ENCODE measurements around the gene PRG2. TPM values are rescaled to one million over a fixed set of nuclear protein-coding genes. Genes with fewer than 3 reads are reported as not detected.
"Not testable (repeated sequence)": the region's sequence is repeated elsewhere in the genome, so short reads cannot be mapped to it uniquely, and the experiment has no call there.

The PRG2 gene
- total RNA-seq, 2 experiments from 2014 or later, result 1.1 TPM; not detected in 1

- no peak overlapping the region for H3K4me2 ChIP-seq (ENCODE audit: low read length)
- H3K9me2 ChIP-seq (ENCODE audit: insufficient read depth, low read length), result no peaks in the 10 kb centered on the region
- POLR2A ChIA-PET, result interaction anchor here (1.2 kb wide), 1 partner anchor 373 kb away, joined by 3 read pairs; no protein-coding TSS in a partner anchor
- H3K4me1 ChIP-seq (ENCODE audit: insufficient read depth, low read length, poor library complexity, severe bottlenecking), result no peaks in the 10 kb centered on the region
- no peaks in the 10 kb centered on the region for H3K9me3 ChIP-seq (ENCODE audit: low read length)
- no peaks in the 10 kb centered on the region for H3K79me2 ChIP-seq (ENCODE audit: insufficient read depth, low read depth, low read length)
- intact Hi-C loops (cut with micrococcal nuclease; ENCODE audit: unreplicated experiment), result no loop called here
- H3K27ac ChIP-seq (ENCODE audit: low read depth, low read length, poor library complexity, severe bottlenecking), result no peak overlapping the region
- no peak for DNase-seq (ENCODE audit: low spot score)
- no TSS peak for BruUV-seq (replicated peaks)
- H2AFZ ChIP-seq (ENCODE audit: low read length), result no peak overlapping the region
- TF ChIP-seq CTCF (conservative IDR thresholded peaks at IDR 0.05; ENCODE audit: low read length), result no peak
- H4K20me1 ChIP-seq (ENCODE audit: insufficient read depth, low read length), result no peaks in the 10 kb centered on the region
- no peak overlapping the region for H3K4me3 ChIP-seq (ENCODE audit: low read depth, low read length, poor library complexity, severe bottlenecking)
- H3K36me3 ChIP-seq (ENCODE audit: insufficient read depth, low read length), result no peaks in the 10 kb centered on the region
- CTCF ChIA-PET (ENCODE audit: unreplicated experiment), result interaction anchor here (0.6 kb wide), 1 partner anchor 37 kb away, joined by 3 read pairs; no protein-coding TSS in a partner anchor
These were observed 27.0 kb downstream of the PRG2 start for GRCh38 chr11:57363131-57364080.

DNA sequence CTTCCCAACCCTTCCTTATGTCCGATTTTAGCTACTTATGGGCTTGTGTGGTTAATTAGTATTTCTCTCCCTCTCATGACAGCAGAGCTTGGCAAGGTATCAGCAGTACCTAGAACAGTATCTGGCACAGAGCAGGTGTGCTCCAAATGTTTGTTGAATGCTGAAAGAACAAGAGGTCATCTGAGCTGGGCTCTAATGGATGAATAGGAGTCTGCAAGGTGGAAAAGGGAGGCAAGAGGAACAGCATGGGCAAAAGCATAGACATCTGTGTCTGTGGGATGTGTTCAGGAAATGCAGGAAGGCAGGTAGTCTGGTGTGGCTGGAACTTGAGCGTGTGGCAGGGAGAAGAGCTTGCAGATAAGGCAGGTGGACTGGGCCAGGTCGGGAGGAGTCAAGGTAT is 28.5 kb downstream of the PRG2 start:
- TF ChIP-seq CTCF (conservative IDR thresholded peaks at IDR 0.05; ENCODE audit: low read length) (no peak), EZH2phosphoT487 (IDR thresholded peaks at IDR 0.05; ENCODE audit: borderline replicate concordance, low read depth, low read length) (no peak)
- Histone ChIP-seq H3K4me3 (ENCODE audit: low read depth, low read length, poor library complexity, severe bottlenecking) (no peak overlapping the region), H3K36me3 (ENCODE audit: insufficient read depth, low read length) (no peaks in the 10 kb centered on the region), H3K9me3 (ENCODE audit: low read length) (no peaks in the 10 kb centered on the region), H3K4me2 (ENCODE audit: low read length) (no peak overlapping the region), H3K4me1 (ENCODE audit: insufficient read depth, low read length, poor library complexity, severe bottlenecking) (no peaks in the 10 kb centered on the region), H4K20me1 (ENCODE audit: insufficient read depth, low read length) (no peaks in the 10 kb centered on the region), H3K9me2 (ENCODE audit: insufficient read depth, low read length) (no peaks in the 10 kb centered on the region), H3K27ac (ENCODE audit: low read depth, low read length, poor library complexity, severe bottlenecking) (no peak overlapping the region), H2AFZ (ENCODE audit: low read length) (no peak overlapping the region), H3K79me2 (ENCODE audit: insufficient read depth, low read depth, low read length) (no peaks in the 10 kb centered on the region)
- CTCF ChIA-PET (ENCODE audit: unreplicated experiment), result interaction anchor here (0.6 kb wide), 1 partner anchor 1905 kb away, joined by 4 read pairs; no protein-coding TSS in a partner anchor
- no peak for DNase-seq (ENCODE audit: low spot score)
- intact Hi-C loops (cut with micrococcal nuclease; ENCODE audit: unreplicated experiment), result no loop called here
- no TSS peak for BruUV-seq (replicated peaks)
- POLR2A ChIA-PET, result interaction anchor here (1.2 kb wide), 1 partner anchor 375 kb away, joined by 3 read pairs; no protein-coding TSS in a partner anchor

DNA sequence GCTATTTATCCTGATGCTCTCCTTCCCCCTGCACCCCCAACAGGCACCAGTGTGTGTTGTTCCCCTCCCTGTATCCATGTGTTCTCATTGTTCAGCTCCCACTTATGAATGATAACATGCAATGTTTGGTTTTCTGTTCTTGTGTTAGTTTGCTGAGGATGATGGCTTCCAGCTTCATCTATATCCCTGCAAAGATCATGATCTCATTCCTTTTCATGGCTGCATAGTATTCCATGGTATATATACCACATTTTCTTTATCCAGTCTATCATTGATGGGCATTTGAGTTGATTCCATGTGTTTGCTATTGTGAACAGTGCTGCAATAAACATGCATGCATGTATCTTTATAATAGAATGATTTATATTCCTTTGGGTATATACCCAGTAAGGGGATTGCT is 29.0 kb downstream of the PRG2 start:
- intact Hi-C loops (cut with micrococcal nuclease; ENCODE audit: unreplicated experiment); H4K20me1 ChIP-seq (ENCODE audit: insufficient read depth, low read length); H3K4me1 ChIP-seq (ENCODE audit: insufficient read depth, low read length, poor library complexity, severe bottlenecking); H2AFZ ChIP-seq (ENCODE audit: low read length); H3K27ac ChIP-seq (ENCODE audit: low read depth, low read length, poor library complexity, severe bottlenecking); CTCF ChIA-PET (ENCODE audit: unreplicated experiment); H3K9me2 ChIP-seq (ENCODE audit: insufficient read depth, low read length); DNase-seq (ENCODE audit: low spot score); H3K36me3 ChIP-seq (ENCODE audit: insufficient read depth, low read length); H3K9me3 ChIP-seq (ENCODE audit: low read length); H3K4me2 ChIP-seq (ENCODE audit: low read length); H3K79me2 ChIP-seq (ENCODE audit: insufficient read depth, low read depth, low read length); BruUV-seq (replicated peaks); H3K4me3 ChIP-seq (ENCODE audit: low read depth, low read length, poor library complexity, severe bottlenecking): not testable (repeated sequence)
- POLR2A ChIA-PET, result interaction anchor here (0.6 kb wide), 1 partner anchor 24 kb away, joined by 6 read pairs; no protein-coding TSS in a partner anchor
